ENCODE results near the gene TMBIM1. TPM values are rescaled to one million over a fixed set of nuclear protein-coding genes. Genes with fewer than 3 reads are reported as not detected.

The TMBIM1 gene
- total RNA-seq, 4 donors from 2014 or later: 205 to 318 (median 287) TPM

DNA sequence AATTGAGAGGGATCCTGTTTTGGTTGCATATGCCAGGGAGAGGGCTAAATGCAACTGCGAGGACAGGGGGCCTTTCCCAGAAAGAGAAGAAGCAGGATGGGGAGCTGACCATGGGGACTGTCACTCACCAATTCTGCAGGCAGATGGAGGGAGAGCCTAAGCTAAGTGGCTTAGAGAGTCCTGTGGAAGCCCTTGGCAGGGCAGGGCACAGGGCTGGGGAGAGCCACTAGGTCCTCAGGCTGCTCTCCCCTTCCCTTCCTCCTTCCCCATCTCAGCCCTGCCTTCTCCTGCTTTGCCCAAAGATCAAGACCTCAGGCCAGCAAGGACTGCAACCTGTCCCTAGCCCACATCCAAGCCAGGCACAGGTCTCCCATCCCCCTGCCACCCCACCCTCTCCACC is 40.0 kb upstream of the TMBIM1 start:
- no peak overlapping the region for H3K4me3 ChIP-seq (ENCODE audit: low read depth, poor library complexity, severe bottlenecking)
- 86 to 100% methylated on average over 1 of the region's 1 CpG for WGBS, 2 donors

GRCh38 chr2:218331745-218332144 is 39.4 kb upstream of the TMBIM1 start:
- intact Hi-C loops (cut with DNase I; ENCODE audit: low total_unique reads): no loop called here
- 84 to 91% methylated on average over 8 of the region's 8 CpGs for WGBS, 2 donors
- H3K4me3 ChIP-seq (ENCODE audit: low read depth, poor library complexity, severe bottlenecking): no peak overlapping the region
- TF ChIP-seq POLR2A (IDR thresholded peaks at IDR 0.05): no peak
- TF ChIP-seq, protein P1, sequence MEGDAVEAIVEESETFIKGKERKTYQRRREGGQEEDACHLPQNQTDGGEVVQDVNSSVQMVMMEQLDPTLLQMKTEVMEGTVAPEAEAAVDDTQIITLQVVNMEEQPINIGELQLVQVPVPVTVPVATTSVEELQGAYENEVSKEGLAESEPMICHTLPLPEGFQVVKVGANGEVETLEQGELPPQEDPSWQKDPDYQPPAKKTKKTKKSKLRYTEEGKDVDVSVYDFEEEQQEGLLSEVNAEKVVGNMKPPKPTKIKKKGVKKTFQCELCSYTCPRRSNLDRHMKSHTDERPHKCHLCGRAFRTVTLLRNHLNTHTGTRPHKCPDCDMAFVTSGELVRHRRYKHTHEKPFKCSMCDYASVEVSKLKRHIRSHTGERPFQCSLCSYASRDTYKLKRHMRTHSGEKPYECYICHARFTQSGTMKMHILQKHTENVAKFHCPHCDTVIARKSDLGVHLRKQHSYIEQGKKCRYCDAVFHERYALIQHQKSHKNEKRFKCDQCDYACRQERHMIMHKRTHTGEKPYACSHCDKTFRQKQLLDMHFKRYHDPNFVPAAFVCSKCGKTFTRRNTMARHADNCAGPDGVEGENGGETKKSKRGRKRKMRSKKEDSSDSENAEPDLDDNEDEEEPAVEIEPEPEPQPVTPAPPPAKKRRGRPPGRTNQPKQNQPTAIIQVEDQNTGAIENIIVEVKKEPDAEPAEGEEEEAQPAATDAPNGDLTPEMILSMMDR (IDR thresholded peaks at IDR 0.05): no peak
- DNase-seq (ENCODE audit: low spot score in 2 of 2): no peak

More for the DNA sequence above, 40.0 kb upstream of the TMBIM1 start:
- no peak for TF ChIP-seq POLR2A (IDR thresholded peaks at IDR 0.05)
- TF ChIP-seq, protein P1 (IDR thresholded peaks at IDR 0.05): no peak
- intact Hi-C loops (cut with DNase I; ENCODE audit: low total_unique reads): no loop called here
- no peak for DNase-seq (ENCODE audit: low spot score in 2 of 2)

DNA sequence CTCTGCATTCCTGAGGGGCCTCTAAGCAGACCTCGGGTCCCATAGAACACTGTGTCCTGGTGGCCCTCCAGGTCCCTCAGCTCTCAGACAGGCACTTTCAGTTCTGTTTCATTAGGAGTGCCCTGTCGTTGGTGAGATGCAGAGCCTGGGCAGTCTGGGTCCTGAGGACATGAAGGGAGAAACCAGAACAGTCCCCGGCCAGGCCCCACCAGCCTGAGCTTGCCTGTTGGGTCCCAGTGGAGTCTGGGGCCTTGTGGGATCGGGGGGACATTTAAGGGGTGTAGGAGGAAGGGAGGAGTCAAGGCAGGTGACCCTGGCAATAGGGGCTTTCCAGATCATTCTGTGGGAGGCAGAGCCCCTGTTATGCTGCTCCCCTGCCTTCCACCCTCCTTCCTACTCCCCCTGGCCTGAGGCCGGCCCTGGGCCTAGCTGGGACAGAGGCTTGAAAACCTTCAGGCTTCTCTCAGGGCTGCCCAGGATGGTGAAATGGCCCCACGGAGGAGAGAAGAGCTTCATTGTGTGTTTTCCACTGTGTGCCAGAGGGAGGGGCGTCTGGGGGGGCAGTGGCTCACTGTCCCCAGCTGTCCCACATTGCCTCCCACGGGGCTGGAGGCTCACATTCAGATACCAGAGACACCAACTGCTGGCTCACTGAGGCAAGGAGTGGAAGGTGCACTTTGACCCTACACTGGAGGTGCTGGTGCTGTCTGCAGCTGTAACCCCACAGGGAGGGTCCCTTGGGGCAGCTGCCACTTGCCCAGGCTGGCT is 37.7 kb upstream of the TMBIM1 start:
- TF ChIP-seq, protein P1 (IDR thresholded peaks at IDR 0.05): no peak
- TF ChIP-seq POLR2A (IDR thresholded peaks at IDR 0.05): no peak
- intact Hi-C loops (cut with DNase I; ENCODE audit: low total_unique reads): no loop called here
- no peak overlapping the region for H3K4me3 ChIP-seq (ENCODE audit: low read depth, poor library complexity, severe bottlenecking)
- no peak for DNase-seq (ENCODE audit: low spot score in 2 of 2)
- WGBS, 2 donors: 56 to 78% methylated on average over 4 to 8 of the region's 8 CpGs

DNA sequence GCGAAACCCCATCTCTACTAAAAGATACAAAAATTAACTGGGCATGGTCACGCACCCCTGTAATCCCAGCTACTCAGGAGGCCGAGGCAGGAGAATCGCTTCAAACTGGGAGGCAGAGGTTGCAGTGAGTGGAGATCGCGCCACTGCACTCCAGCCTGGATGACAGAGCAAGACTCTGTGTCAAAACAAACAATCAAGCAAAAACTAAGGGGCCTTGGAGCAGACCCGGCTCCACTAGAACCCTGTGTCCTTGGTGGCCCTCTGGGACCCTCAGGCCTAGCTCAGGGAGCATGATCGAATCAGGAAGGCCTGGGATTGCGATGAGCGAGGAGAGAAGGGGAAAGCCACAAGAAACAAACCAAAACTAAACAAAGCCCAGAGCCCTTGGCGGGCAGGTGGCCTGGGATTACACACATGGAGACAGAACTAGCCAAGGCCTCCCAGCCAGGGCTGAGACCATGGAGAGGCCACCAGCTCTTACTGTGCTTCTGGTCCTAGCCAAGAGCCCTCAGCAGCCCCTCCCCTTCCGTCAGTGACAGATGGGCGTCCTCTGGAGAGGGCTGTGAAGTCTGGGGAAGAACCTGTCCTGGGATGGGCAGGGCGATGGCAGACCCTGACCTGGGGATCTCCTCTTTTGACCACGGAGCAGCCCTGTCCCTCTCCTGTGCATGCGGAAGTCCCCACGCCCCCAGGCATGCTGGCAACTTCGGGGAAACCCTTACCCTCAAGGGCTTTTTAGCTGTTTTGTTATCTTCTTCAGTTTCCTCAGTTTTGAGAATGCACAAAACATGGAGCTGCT is 36.9 kb upstream of the TMBIM1 start:
- DNase-seq (ENCODE audit: low spot score in 2 of 2): no peak
- WGBS, 2 donors: 85 to 87% methylated on average over 16 to 17 of the region's 18 CpGs
- no peak for TF ChIP-seq POLR2A (IDR thresholded peaks at IDR 0.05)
- TF ChIP-seq, protein P1 (IDR thresholded peaks at IDR 0.05): no peak
- intact Hi-C loops (cut with DNase I; ENCODE audit: low total_unique reads): no loop called here
- H3K4me3 ChIP-seq (ENCODE audit: low read depth, poor library complexity, severe bottlenecking): no peak overlapping the region

GRCh38 chr2:218328294-218328693 is 36.0 kb upstream of the TMBIM1 start:
- 82 to 98% methylated on average over 2 of the region's 2 CpGs for WGBS, 2 donors
- H3K4me3 ChIP-seq (ENCODE audit: low read depth, poor library complexity, severe bottlenecking): no peak overlapping the region
- TF ChIP-seq, protein P1 (IDR thresholded peaks at IDR 0.05): no peak
- no peak for TF ChIP-seq POLR2A (IDR thresholded peaks at IDR 0.05)
- DNase-seq (ENCODE audit: low spot score in 2 of 2): no peak
- intact Hi-C loops (cut with DNase I; ENCODE audit: low total_unique reads): no loop called here
